Breast epithelium (tissue), 4 donors: Measurements from ENCODE around the gene CTIF. TPM values are rescaled to one million over a fixed set of nuclear protein-coding genes. Genes with fewer than 3 reads are reported as not detected.

ENCODE experiments used
- DNase-seq, 2 donors: peaks; one replicate each; pipeline ENCODE4 v3.0.0-alpha.2; 2019; ENCODE audit warnings: low spot score in 2 of 2
- H3K27ac ChIP-seq, 2 donors: fragments of 200-600 bp; sonication (generic) in 1 of 2; one replicate each; pipeline ENCODE4 v1.5.1; 2016 to 2019; ENCODE audit warnings: mild to moderate bottlenecking in 1 of 2
- H3K27me3 ChIP-seq, 2 donors: fragments of 200-600 bp; sonication (generic) in 1 of 2; one replicate each; pipeline versions ENCODE4 v1.5.1 to v1.6.0; 2017 to 2019; ENCODE audit warnings: control low read depth in 1 of 2, mild to moderate bottlenecking in 1 of 2
- H3K36me3 ChIP-seq: fragments of 200-600 bp; one replicate; pipeline ENCODE4 v1.5.1; 2019
- H3K4me1 ChIP-seq, 2 donors: fragments of 200-600 bp; sonication (generic); one replicate each; pipeline ENCODE4 v1.5.1; 2016 to 2019; ENCODE audit warnings: control low read depth in 1 of 2
- H3K4me3 ChIP-seq, 3 donors: fragments of 200-600 bp; sonication (generic); 1 replicate in 2 of 3; 2 replicates in 1 of 3; pipeline ENCODE4 v1.5.1; 2016 to 2019; ENCODE audit warnings: mild to moderate bottlenecking in 3 of 3, moderate library complexity in 2 of 3
- H3K9me3 ChIP-seq, 2 donors: fragments of 200-600 bp; sonication (generic) in 1 of 2; one replicate each; pipeline ENCODE4 v1.5.1; 2016 to 2019; ENCODE audit warnings: control low read depth in 1 of 2
- POLR2A ChIP-seq: fragments of 450-650 bp; IDR thresholded peaks from one replicate; pipeline ENCODE4 v1.6.1; 2016; ENCODE audit warnings: antibody characterized with exemption, mild to moderate bottlenecking, moderate library complexity
- POLR2AphosphoS5 ChIP-seq, 3 donors: sonication (generic); formaldehyde crosslinking; IDR thresholded peaks; one replicate each; pipeline ENCODE4 v1.6.1; 2017; ENCODE audit warnings: antibody characterized with exemption in 3 of 3
- intact Hi-C: fragments of 100-400 bp; cut with DNase I; formaldehyde crosslinking; loops from one replicate; pipeline ENCODE4 v1.15.1; 2023; ENCODE audit warnings: low total_unique reads
- total RNA-seq, 3 donors: library from RNA; depleted of rRNA; stranded (reverse); fragments of >200 nt; gene quantifications; one replicate each; pipeline ENCODE4 v1.1.0, GENCODE V29; 2016
- TF ChIP-seq, protein P1 (sequence below), 3 donors: fragments of 450-650 bp; IDR thresholded peaks; one replicate each; pipeline ENCODE4 v1.5.1; 2016 to 2017; ENCODE audit warnings: antibody characterized with exemption in 3 of 3, mild to moderate bottlenecking in 3 of 3, moderate library complexity in 3 of 3

Gene CTIF
- total RNA-seq, 3 donors from 2014 or later = 28.8 to 78.9 (median 32.6) TPM

DNA sequence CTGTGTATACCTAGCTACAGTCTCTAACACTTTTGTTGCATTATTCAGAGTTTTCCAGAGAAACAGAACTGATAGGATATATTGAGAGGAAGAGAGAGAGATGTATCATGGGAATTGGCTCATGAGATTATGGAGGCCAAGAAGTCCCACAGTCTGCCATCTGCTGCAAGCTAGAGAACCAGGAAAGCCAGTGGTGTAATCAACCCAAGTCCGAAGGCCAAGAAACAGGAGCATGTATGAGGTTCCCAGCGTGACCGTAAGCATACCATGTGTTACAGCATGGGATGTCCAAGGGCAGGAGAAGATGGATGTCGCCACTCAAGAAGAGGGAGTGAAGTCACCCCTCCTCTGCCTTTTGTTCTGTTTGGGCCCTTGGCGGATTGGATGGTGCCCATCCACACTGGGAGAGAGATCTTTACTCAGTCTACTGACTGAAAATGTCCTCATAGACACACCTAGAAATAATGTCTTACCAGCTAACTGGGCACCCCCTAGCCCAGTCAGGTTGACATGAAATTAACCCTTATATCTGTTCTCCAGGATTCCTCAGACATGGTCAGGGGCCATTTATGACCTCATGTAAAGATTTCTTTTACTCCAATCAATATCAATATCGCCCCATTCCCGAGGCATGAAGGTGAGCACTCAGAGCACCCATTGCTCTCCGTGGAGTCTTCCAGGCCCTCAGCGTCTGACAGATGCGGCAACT, 179.6 kb downstream of the CTIF start:
- TF ChIP-seq POLR2A (no peak), POLR2AphosphoS5 (IDR thresholded peaks at IDR 0.05) (no peak)
- TF ChIP-seq, protein P1, sequence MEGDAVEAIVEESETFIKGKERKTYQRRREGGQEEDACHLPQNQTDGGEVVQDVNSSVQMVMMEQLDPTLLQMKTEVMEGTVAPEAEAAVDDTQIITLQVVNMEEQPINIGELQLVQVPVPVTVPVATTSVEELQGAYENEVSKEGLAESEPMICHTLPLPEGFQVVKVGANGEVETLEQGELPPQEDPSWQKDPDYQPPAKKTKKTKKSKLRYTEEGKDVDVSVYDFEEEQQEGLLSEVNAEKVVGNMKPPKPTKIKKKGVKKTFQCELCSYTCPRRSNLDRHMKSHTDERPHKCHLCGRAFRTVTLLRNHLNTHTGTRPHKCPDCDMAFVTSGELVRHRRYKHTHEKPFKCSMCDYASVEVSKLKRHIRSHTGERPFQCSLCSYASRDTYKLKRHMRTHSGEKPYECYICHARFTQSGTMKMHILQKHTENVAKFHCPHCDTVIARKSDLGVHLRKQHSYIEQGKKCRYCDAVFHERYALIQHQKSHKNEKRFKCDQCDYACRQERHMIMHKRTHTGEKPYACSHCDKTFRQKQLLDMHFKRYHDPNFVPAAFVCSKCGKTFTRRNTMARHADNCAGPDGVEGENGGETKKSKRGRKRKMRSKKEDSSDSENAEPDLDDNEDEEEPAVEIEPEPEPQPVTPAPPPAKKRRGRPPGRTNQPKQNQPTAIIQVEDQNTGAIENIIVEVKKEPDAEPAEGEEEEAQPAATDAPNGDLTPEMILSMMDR (IDR thresholded peaks at IDR 0.05) = no peak
- intact Hi-C loops = no loop called here
- no peak overlapping the region for H3K27ac ChIP-seq

DNA sequence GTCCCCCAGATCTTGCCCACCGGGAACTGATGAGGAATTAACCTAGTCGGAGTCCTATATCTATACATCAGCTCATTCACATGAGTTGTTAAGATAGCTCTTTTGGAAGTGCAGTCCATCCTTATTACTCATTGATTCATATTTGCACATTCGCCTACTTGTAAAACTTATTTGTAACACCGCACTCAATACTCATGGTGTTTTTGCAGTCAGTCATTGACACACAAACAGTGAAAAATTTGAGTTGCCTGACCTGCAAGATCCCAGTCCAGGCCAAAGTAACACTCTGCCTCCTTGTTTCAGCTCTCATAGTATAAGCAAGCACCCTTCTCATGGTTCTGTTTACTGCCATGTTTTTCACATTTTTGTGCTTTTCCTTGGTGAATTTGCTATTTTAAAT, 180.6 kb downstream of the CTIF start:
- no peaks in the 10 kb centered on the region for H3K27me3 ChIP-seq

More for the DNA sequence above, 179.6 kb downstream of the CTIF start:
- DNase-seq = no peak
- Histone ChIP-seq H3K9me3 (no peaks in the 10 kb centered on the region), H3K27me3 (no peaks in the 10 kb centered on the region), H3K4me1 (no peaks in the 10 kb centered on the region), H3K4me3 (no peak overlapping the region), H3K36me3 (no peaks in the 10 kb centered on the region)

DNA sequence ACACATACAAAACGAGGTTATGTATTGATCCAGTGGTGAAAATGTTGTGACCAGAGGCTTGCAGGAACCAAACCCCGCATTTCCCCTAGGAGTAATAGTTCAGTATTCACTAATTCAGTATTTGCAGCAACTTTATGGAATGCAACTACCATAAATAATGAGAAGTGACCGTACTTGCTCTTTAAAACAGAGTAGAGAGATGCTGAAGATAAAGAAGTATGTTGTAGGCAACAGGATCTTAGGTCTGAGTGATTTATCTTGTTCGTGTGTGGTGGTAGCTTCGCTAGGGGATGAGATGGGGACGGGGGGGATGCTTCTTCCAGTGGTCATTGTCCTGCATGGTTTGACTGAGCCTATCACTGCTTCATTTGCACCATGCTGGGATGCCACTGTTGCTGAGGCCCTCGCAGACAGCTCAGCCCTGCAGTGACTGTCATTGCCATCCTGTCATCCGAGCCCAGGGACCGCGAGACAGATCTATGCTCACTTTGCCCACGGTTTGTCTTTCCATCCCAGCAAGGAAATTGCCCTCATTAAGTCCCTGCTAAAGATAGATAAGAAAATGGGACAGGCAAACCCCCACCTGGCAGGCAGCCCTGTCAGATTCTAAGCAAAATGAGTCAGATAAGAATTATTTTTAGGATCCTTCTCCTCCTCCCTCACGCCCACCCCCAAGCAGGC, 181.3 kb downstream of the CTIF start:
- Histone ChIP-seq H3K9me3 (no peaks in the 10 kb centered on the region), H3K27me3 (no peaks in the 10 kb centered on the region), H3K36me3 (no peaks in the 10 kb centered on the region), H3K4me3 (no peak overlapping the region), H3K4me1 (no peaks in the 10 kb centered on the region), H3K27ac (no peak overlapping the region)
- intact Hi-C loops = no loop called here
- no peak for TF ChIP-seq POLR2AphosphoS5 (IDR thresholded peaks at IDR 0.05)
- no peak for TF ChIP-seq POLR2A
- TF ChIP-seq, protein P1 (IDR thresholded peaks at IDR 0.05) = no peak
- no peak for DNase-seq

More for the DNA sequence above, 180.6 kb downstream of the CTIF start:
- H3K27ac ChIP-seq = no peak overlapping the region
- intact Hi-C loops = no loop called here
- H3K4me3 ChIP-seq = no peak overlapping the region
- no peaks in the 10 kb centered on the region for H3K4me1 ChIP-seq
- no peaks in the 10 kb centered on the region for H3K36me3 ChIP-seq
- no peak for DNase-seq
- TF ChIP-seq, protein P1 (IDR thresholded peaks at IDR 0.05) = no peak
- TF ChIP-seq POLR2AphosphoS5 (IDR thresholded peaks at IDR 0.05) = no peak
- TF ChIP-seq POLR2A = no peak
- H3K9me3 ChIP-seq = no peaks in the 10 kb centered on the region

DNA sequence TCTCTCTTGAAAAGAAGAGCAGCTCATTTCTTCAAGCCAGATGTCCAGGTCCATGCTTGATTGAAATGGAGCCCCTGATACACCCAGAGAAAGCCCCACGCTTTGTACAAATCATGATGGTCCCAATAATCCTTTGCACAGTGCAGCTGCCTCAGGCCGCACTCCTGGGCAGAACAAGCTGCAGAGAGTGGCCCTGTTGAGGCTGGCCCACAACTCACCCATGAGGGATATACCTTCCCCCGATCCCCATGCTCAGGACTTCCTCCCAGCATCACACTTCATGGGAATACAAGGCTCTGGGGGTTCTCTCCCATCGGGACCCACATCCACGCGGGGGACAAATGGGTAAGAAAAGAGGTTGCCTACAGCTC, 181.8 kb downstream of the CTIF start:
- Histone ChIP-seq H3K4me3 (no peak overlapping the region), H3K36me3 (no peaks in the 10 kb centered on the region), H3K27me3 (no peaks in the 10 kb centered on the region), H3K9me3 (no peaks in the 10 kb centered on the region), H3K4me1 (no peaks in the 10 kb centered on the region), H3K27ac (no peak overlapping the region)
- no peak for DNase-seq
- intact Hi-C loops = no loop called here
- TF ChIP-seq, protein P1 (IDR thresholded peaks at IDR 0.05) = no peak

DNA sequence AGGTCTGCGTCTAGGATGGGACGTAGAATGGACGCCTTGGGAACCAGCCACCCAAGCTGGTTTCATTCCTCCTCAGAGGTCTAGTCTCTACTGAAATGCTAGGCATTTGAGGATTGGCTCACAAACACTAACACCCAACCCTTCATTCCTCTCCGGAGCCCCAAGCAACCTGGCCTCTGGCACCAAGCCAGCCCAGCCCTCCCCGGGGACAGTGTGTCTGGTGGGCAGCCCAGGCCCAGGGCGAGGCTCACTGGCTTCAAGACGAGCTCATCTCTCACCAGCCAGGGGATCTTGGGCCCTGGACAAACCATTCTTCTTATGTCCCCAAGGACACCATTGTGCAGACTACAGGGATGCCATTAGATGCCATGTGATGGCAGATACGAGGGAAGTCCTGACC, 182.5 kb downstream of the CTIF start:
- Histone ChIP-seq H3K36me3 (no peaks in the 10 kb centered on the region), H3K27ac (no peak overlapping the region), H3K4me1 (no peaks in the 10 kb centered on the region), H3K4me3 (no peak overlapping the region), H3K27me3 (no peaks in the 10 kb centered on the region), H3K9me3 (no peaks in the 10 kb centered on the region)
- no peak for DNase-seq
- intact Hi-C loops = no loop called here
- TF ChIP-seq POLR2AphosphoS5 (IDR thresholded peaks at IDR 0.05) (no peak), POLR2A (no peak)
- TF ChIP-seq, protein P1 (IDR thresholded peaks at IDR 0.05) = no peak
